OCI-LY7 (cell line): ENCODE data around the gene MANSC1.

ENCODE experiments used
- CTCF ChIP-seq: fragments of 200-600 bp; sonication (generic); conservative IDR thresholded peaks from 2 replicates; pipeline ENCODE4 v1.5.1; 2014; ENCODE audit warnings: mild to moderate bottlenecking, antibody characterized with exemption, low read length, moderate library complexity, mixed read lengths
- EZH2phosphoT487 ChIP-seq: fragments of 200-600 bp; sonication (generic); IDR thresholded peaks from 2 replicates; pipeline ENCODE4 v1.6.1; 2018; ENCODE audit warnings: low read depth, borderline replicate concordance, mild to moderate bottlenecking, mixed run types, antibody characterized with exemption, low read length, moderate library complexity, mixed read lengths

- TF ChIP-seq CTCF (no peak), EZH2phosphoT487 (no peak)
Measured at GRCh38 chr12:12349711-12350665, at the start of gene MANSC1.
